Pons (tissue), 1 donor: ENCODE data around the gene MADCAM1.
A peak's percentile ranks its signal among the peaks of the same experiment; 100 is the strongest.

Experiments
- DNase-seq: peaks from one replicate; pipeline ENCODE4 v3.0.0-alpha.2; 2016; ENCODE audit warnings: low spot score

Gene MADCAM1

DNA sequence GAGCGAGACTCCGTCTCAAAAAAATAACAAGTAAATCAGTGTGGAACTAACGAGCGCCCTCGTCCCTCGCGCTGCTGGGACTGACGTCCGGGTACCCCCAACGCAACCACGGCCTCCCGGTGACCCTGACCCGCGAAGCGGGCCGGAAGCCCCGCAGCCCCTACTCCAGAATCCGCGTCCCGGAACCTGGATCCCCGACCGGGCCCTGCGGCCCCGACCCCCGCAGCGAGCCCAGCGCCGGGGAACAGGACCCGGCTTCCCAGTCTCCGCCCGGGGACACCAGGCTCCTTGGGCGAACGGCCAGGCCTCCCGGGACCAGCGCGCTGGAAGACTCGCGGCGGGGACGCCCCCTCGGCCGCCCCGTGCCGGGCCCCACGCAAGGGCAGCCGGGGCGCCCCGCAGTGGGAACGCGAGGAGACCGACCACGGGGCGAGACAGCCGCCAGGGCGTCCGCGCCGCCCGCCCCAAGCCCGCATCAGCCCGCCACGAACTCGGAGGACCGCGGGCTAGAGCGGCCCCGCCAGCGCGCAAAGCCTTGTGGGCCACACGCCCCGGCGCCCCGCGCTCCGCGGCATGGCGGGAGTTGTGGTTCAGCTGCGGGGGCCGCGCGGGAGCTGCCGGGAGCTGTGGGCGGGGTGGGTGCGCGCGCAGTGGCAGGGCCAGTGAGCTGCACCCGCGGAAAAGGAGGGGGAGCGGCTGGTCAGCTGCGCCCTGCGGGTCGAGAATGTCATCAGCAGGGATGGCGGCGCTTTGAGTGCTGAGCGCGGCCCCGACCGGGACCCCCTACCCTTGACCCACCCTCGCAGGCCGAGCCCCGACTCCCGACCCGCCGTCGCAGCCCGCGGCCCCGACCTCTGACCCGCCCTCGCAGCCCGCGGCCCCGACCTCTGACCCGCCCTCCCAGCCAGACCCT lies 7.5 kb upstream of the MADCAM1 start:
- DNase-seq: peak; percentile 83

GRCh38 chr19:489418-490196 lies 6.7 kb upstream of the MADCAM1 start:
- DNase-seq: peak; percentile 42

DNA sequence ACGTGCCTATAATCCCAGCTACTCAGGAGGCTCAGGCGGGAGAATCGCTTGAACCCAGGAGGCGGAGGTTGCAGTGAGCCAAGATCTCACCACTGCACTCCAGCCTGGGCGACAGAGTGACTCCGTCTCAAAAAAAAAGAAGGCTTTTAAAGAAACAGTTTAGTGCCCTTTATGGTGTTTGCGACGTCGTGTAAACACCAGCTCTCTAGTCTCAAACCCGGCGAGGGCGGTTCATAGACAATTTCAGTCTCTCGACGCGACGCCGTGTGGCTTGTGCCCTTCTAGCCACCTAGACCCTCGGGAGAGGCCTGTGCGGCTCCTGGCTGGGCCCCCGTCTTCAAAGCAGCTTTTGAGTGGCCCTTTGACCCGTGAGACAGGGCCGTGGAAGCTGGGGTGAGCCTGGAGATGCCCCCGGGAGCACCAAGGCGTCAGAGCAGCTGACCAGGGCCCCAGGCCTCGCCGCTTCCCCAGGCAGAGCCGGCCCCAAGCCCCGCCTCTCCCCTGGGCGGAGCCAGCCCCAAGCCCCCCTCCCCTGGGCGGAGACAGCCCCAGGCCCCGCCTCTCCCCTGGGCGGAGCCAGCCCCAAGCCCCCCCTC lies 5.0 kb upstream of the MADCAM1 start:
- no peak for DNase-seq

DNA sequence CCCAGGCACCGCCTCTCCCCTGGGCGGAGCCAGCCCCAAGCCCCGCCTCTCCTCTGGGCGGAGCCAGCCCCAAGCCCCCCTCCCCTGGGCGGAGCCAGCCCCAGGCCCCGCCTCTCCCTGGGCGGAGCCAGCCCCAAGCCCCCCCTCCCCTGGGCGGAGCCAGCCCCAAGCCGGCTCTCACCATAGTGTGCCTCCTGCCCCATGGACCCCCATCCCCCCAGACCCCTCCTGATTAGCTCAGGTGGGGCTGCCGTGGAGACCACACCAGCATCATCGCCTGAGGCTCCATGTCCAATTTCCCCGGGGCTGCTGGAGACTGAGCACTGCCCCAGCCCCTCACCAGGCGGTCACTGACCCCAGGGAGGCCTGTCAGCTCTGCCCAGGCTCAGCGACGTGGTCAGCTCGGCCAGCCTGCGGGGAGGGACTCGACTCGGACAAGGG lies 4.2 kb upstream of the MADCAM1 start:
- DNase-seq: no peak

DNA sequence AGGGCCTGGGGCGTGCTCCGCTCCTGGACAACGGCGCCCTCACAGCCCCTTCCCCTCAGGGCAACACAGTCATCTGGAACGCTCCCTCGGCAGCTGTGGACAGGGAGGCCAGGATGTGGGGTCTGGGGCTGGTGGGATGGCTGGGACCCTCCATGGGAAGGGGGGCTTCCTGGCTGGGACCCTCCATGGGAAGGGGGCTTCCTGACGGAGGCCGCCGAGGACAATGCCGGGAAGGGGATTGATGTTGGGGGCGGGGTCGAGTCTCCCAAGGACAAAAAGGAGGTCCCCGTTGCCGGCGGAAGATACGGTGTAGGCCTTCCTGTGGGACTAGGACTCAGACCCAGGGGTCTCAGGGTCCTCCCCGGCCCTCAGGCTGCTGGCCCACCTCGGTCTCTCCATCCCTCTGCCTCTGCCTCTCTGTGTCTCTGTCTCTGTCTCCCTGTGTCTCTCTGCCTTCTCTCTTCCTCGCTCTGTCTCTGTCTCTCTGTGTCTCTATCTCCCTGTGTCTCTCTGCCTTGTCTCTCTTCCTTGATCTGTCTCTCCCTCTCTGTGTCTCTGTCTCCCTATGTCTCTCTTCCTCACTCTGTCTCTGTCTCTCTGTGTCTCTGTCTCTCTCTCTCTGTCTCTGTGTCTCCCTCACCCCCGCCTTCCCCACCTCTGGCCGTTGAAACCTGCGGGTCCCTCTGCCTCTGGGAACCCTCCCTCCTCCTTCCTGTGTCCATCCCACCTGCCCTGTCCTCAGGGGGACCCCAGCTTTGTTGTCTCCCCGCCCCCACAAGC lies 2.7 kb upstream of the MADCAM1 start:
- DNase-seq: no peak

DNA sequence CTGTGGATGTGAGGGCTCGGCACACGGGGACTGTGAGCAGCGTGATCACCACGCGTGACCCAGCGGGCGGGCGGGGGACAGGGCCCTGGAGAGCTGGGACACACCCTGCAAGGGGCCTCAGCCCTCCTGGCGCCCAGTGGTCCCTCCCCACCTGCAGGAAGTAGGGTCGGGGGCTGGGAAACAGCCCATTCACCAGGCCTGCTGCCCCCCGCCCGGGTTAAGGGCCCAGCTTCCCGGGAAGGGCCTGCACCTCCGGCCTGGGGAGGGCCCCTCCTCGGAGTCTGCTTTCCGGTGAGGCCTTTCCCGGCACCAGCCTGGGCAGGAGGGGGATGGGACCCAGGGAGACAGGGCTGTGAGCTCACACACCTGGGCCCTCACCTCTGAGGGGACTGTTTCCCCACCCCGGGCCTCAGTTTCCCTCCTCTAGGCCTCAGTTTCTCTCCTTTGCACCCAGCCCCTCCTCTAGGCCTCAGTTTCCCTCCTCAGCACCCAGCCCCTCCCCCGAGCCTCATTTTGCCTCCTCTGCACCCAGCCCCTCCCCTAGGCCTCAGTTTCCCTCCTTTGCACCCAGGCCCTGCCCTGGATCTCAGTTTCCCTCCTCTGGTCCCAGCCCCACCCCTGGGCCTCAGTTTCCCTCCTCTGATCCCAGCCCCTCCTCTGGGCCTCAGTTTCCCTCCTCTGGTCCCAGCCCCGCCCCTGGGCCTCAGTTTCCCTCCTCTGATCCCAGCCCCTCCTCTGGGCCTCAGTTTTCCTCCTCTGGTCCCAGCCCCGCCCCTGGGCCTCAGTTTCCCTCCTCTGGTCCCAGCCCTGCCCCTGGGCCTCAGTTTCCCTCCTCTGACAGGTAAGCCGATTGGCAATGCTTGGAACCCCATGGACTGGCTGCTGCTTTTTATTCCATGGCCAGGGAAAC lies 1.9 kb upstream of the MADCAM1 start:
- DNase-seq: no peak

DNA sequence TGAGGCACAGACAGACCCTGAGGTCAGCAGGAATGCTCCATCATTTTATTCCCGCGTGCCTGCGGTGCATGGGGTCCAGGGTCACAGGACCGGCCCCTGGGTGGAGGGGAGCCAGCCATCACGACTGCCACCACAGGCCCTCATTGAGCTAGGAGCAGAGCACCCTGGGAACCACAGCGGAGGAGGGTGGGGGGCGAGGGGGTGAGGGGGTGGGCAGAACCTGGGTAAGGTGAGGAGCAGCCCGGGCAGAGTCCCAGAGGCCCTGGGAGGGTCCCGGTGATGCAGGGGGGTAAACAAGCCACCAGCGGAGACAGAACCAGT lies 1.2 kb upstream of the MADCAM1 start:
- no peak for DNase-seq

DNA sequence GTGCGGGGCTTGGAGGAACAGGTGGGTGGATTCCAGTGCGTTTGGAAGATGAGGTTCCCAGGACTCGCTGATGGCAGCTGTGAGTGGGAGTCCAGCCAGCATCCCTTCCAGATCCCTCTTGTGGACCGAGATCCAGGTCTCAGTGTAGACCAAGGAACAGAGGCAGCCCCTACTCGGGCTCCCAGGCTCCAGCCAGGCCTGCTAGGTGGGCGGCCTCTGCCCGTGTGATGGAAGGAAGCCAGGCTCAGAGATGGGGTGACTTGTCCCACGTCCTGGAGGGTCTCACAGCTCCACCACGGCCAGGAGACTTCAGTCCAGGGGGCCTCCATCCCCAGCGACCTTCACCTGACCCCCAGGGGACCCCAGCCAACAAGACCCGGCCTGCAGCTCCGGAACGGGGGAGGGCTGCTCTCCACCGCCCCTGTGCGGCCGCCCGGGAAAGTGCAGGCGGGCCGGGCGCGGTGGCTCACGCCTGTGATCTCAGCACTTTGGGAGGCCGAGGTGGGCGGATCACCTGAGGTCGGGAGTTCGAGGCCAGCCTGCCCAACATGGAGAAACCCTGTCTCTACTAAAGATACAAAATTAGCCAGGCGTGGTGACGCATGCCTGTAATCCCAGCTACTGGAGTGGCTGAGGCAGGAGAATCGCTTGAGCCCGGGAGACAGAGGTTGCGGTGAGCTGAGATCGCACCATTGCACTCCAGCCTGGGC lies 729 bp upstream of the MADCAM1 start:
- DNase-seq: no peak

- DNase-seq: no peak
These were observed 700 bp downstream of the MADCAM1 start for GRCh38 chr19:496986-497385.

- DNase-seq: no peak
These were observed 1.2 kb downstream of the MADCAM1 start for GRCh38 chr19:497491-497868.

- no peak for DNase-seq
These were observed 1.7 kb downstream of the MADCAM1 start for GRCh38 chr19:497869-498510.

- DNase-seq: no peak
These were observed 2.2 kb downstream of the MADCAM1 start for GRCh38 chr19:498511-498891.

DNA sequence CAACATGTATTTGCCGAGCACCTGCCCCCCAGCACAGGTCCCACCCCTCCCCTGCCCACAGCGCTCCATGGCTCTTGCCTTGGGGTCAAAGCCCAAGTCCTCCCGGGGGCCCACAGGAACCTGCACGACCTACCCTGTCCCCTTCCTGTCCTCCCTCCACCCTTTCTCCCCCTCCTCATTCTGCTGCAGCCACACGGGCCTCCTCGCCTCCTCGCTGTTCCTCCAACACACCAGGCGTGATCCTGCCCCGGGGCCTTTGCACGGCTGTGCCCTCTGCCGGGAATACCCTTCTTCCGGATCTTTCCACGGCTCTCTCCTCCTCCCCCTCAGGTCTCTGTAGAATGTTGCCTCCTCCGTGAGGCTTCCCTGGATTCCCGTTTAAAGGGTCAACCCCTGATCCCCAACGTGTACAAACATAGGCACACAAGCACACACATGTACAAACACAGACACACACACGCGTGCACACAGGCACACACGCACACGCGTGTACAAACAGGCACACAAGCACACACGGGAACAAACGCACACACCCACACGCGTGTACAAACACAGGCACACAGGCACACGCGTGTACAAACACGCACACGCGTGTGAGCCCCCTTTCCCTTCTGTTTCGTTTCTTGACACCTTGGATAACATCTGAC lies 2.8 kb downstream of the MADCAM1 start:
- DNase-seq: no peak

GRCh38 chr19:501646-502045 lies 5.4 kb downstream of the MADCAM1 start:
- DNase-seq: no peak

GRCh38 chr19:504616-505015 lies 8.3 kb downstream of the MADCAM1 start:
- no peak for DNase-seq

DNA sequence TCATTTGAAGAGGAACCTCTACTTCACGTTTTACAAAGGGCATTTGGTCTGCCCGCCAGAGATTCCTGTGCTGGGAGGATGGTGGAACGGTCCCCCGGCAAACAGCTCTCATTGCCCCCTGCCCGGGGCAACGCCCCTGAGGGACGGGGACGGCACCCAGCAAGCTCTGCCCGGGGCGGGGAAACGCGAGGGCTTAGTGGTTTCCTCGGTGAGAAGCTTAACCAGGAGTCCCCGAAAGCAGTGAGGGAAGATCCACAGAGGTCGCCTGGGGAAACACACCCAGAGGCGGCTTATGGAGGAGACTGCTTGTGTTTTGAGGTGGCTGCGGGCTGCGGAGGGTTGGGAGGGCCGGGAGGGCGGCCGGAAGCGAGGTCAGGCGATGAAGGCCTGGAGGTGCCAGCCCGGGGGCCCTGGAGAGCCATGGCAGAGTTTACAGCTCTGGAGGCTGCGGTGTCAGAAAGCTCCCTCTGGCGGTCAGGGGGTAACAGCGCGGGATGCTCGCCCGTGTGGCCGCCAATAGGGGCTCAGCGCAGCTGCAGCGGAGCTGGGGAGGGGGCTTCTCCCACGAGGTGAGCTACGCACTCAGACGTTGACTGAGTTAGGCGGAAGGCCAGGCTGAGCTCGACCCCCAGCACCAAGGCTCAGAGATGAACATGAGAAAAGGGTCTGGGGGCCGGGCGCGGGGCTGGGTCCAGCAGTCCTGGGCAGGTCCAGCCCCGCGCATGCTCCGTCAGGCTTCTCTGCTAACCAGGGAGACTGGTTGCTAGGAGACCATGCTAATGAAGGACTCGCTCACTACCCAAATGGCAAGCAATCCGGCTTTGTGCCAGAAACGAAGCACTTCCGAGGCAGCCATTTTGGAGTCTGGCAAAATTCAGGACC lies 10.4 kb downstream of the MADCAM1 start:
- peak; percentile 100 for DNase-seq

GRCh38 chr19:507286-508203 lies 11.3 kb downstream of the MADCAM1 start, which contains the start of gene TPGS1:
TSS of gene TPGS1 (plus strand) at chr19:507497. CDS start at chr19:507507, 10 bp downstream.
- DNase-seq: peak; percentile 78
